GM19023 (cell line): ENCODE results near the gene RBP3.

Experiments used
- ATAC-seq: cut with Tn5 transposase; IDR thresholded peaks from one replicate; pipeline ENCODE4 v1.9.1; 2021; ENCODE audit warnings: mild to moderate bottlenecking, moderate library complexity; ENCODE audit not compliant: unreplicated experiment

The RBP3 gene

GRCh38 chr10:47354165-47354564 lies 6.0 kb downstream of the RBP3 start:
- no peak for ATAC-seq

DNA sequence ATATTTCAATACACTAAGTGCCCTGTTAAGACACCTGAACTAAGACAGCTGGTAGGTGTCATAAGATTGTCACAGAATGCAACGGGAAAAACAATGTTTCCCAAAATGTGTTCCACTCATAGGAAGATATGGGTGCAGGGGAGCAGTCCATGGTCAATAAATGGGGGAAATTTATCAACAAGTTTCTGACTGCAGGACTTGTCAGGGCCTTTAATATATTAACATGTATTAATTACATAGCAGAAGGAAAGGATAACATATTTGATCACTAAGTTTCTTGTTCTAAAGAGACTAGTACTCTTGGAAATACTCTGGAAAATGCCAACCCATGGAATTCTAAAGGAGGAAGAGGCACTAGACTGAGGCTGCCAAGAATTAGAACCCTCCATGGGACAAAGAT lies 6.7 kb downstream of the RBP3 start:
- no peak for ATAC-seq

DNA sequence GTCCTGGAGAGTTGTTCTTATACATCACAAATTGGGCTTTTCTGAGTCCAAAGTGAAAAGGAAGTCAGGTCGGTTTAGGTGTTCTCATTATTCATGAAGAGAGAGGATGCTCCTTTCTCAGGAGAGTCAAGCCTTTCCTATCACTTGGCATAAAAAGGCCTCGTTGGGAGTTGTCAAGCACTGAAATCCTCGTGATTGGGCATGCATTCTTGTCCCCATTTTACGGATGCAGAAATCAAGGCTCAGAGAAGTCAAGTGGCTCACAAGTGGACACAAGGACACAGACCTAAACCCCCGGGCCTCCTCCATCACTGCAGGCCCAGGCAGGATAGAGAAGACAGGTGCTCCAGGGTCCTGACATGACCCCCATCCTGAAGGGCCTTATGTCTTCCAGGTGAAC lies 8.5 kb downstream of the RBP3 start:
- ATAC-seq: no peak

- ATAC-seq: no peak
Observed at GRCh38 chr10:47357131-47357582, 9.0 kb downstream of the RBP3 start.

GRCh38 chr10:47357911-47358310 lies 9.7 kb downstream of the RBP3 start:
- no peak for ATAC-seq

DNA sequence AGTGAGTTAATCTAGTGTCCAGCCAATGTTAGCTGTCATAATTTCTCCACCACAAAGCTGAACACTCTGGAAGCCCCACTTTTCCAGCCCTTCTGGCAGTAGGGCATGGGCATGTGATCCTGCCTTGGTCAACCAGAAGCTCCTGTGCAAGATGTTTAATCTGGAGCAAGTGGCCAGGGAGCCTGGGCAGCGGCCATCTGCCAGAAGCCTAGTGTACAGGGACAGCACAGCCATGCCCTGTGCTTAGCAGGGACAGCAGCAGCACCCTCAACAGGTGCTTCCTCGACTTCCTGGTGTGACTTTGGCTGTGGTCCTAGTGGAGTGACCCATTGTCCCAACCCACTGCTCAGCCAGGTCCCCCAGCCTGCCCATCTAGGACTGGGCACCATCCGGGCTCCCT lies 10.3 kb downstream of the RBP3 start:
- no peak for ATAC-seq

DNA sequence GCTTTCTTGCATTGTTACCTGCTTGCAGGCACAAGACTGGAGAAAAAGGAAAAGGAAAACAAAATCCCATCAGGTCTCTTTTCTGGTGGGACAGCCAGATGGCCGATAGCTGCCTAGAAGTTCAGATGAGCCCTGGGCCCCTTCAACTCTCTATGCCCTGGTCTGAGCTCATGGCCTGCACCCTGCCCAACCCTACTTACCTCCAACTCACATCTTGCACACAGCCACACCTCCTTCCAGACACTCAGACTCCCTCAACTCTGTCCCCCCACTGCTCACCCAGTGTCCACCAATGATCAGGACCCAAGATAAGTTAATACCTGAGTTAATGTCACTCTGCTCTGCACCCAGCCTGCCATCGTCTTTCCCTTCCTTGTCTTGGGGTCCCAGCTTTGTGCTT lies 10.9 kb downstream of the RBP3 start:
- no peak for ATAC-seq

GRCh38 chr10:47359626-47360418 lies 11.7 kb downstream of the RBP3 start:
- ATAC-seq: no peak

DNA sequence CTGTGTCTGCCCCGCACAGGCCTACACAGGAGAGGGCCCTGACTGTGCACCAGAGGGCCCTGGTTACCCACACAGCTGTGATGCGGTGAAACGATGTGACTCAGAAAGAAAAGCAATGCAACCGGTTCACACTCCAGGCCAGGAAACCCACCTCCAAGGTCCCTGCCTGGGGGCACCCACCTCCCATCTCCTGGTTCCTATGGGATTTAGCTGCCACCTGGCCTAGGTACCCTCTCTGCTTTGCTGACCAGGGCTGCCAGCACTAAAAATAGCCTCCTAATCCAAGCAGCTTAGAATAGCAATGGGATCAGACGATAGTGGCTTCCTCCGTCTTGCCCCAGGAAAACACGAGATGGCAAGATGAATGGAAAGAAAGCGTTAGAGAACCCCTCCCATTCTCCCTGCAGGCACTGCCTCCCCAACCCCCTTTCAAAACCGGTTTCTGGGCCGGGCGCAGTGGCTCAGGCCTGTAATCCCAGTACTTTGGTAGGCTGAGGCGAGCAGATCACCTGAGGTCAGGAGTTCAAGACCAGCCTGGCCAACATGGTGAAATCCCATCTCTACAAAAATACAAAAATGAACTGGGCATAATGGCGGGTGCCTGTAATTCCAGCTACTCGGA lies 12.4 kb downstream of the RBP3 start:
- ATAC-seq: no peak

GRCh38 chr10:47361293-47361692 lies 13.1 kb downstream of the RBP3 start:
- ATAC-seq: no peak

- no peak for ATAC-seq
Observed at GRCh38 chr10:47362199-47362598, 14.0 kb downstream of the RBP3 start.

GRCh38 chr10:47363781-47364180 lies 15.6 kb downstream of the RBP3 start:
- ATAC-seq: no peak

GRCh38 chr10:47364366-47364765 lies 16.2 kb downstream of the RBP3 start:
- no peak for ATAC-seq

- ATAC-seq: no peak
Observed at GRCh38 chr10:47364911-47365310, 16.7 kb downstream of the RBP3 start.

GRCh38 chr10:47365431-47366180 lies 17.4 kb downstream of the RBP3 start:
- no peak for ATAC-seq

GRCh38 chr10:47366181-47366631 lies 18.0 kb downstream of the RBP3 start:
- ATAC-seq: no peak

DNA sequence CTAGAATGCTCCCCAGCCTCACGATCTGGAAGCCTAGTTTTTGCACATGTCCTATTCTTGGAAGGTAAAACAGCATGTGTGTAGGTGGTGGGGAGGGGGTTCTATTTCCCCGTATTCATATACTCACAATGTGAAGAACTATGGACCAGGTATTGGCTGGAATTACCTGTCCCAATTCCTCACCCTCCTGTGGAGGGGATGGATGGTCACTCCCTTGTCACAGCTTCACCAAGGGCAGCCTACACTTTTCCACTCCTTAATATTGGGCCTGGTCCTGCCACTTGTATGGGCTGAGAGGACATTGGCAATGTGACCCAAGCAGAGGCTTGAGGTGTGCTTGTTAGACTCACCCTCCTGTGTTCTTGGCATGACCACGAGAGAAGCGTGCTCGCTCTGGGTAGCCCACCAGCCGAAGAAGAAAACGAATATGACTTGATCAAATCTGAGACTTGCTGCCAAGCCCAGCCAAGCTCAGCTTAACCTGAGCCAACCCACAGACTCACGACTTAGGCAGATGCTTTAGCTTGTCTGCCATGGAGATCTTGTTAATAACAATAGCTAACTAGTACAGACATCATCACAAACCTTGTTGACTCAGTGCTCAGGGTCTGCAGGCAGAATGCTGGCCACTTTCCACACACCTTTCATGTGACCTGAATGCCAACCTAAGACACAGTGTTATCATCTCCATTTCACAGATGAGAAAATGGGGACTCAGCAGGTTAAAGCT lies 18.7 kb downstream of the RBP3 start:
- ATAC-seq: no peak

GRCh38 chr10:47367646-47368045 lies 19.5 kb downstream of the RBP3 start:
- ATAC-seq: no peak

DNA sequence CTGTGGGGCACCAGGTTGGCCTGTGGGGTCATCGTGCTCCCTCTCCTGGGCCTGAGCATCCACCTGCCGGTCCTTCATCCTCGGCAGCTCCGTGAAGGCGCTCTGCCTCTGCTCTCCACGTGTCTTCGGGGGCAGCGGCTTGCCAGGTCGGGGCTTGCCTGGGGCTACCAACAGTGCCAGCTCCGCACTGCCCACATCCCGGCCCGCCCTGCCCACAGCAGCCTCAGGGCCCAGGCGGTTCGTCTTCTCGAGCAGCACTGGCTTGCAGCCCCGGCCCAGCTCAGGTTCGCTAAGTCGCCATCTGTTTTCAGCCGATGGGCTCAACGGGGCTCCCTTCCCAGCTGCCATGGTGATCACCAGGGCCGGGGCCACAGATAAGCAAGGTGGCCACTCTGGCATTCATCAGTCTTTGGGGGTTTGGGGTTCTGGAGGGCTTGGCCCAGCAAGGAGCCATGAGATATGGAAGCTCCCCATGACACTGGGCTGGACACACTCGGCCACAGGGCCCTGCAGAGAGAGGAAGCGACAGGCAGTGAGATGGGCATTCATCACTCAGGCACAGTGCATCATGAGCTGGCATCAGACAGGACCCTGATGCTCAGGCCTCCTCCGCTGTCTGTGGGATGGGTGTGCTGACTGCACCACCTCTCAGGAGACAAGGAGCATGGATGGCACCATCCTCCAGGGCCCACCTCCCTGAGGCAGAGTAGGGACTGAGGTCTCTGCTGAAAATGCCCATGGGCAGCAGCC lies 20.4 kb downstream of the RBP3 start:
- ATAC-seq: no peak

DNA sequence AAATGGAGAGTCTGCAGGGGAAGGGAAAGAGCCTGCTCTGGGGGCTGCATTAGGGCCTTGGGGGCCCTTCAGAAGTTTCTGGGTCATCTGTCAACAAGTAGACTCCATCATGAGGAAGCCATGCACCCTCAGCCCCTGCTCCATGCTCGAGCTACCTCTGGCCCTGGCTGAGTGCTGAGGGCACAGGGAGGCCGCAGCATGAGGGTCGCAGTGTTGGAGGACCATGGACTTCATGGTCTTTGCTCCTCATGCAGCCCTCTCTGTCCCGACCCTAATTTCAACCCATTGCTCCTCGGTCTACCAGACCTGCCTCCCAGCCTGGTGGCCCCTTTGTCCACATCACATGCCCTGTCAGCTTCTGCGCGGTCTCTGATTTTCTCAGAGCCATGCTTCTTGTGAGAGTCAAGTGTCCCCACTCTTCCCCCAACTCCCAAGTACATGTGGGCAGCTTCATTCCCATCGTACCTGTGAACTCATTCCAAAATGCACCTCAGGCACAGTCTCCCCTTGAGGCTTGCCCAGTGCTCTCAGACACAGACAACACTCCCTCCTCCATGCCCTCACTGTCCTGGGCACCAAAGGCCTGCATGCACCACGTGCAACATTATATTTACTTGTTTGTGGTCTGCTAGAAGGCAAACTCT lies 21.2 kb downstream of the RBP3 start:
- ATAC-seq: no peak
